SU-DHL-6 (cell line): Measurements from ENCODE around the gene HS6ST3.

ENCODE experiments used
- CTCF ChIP-seq: fragments of 200-600 bp; sonication (generic); IDR thresholded peaks from one replicate; pipeline ENCODE4 v1.5.1; 2017; ENCODE audit warnings: antibody characterized with exemption, mild to moderate bottlenecking, low read length, moderate library complexity; ENCODE audit not compliant: insufficient read depth, poor library complexity, severe bottlenecking
- EZH2phosphoT487 ChIP-seq: fragments of 200-600 bp; sonication (generic), shearing (Covaris generic); conservative IDR thresholded peaks from 2 replicates; pipeline ENCODE4 v1.6.1; 2018; ENCODE audit warnings: mild to moderate bottlenecking, antibody characterized with exemption, low read length, moderate library complexity, mixed read lengths

GRCh38 chr13:96792736-96793403, 703.0 kb downstream of the HS6ST3 start:
- TF ChIP-seq CTCF (no peak), EZH2phosphoT487 (no peak)
